Measurements from ENCODE around the gene TTC21A.

- TF ChIP-seq PATZ1 (CRISPR knock-in tag; IDR thresholded peaks at IDR 0.05; ENCODE audit: borderline replicate concordance): no peak
- no peak for TF ChIP-seq ARNTL (CRISPR knock-in tag; IDR thresholded peaks at IDR 0.05; ENCODE audit: borderline replicate concordance, low read depth)
- no peak for TF ChIP-seq POU6F1 (CRISPR knock-in tag; IDR thresholded peaks at IDR 0.05; ENCODE audit: borderline replicate concordance, low read depth)
- TF ChIP-seq SNAI2 (CRISPR knock-in tag; IDR thresholded peaks at IDR 0.05): no peak
- TF ChIP-seq ESRRG (CRISPR knock-in tag; IDR thresholded peaks at IDR 0.05): no peak
Observed at GRCh38 chr3:39181408-39182335, 74.2 kb downstream of the TTC21A start.

All from SK-N-SH treated with all-trans-retinoic acid at 6 μM for 48 hours (cell line).